Mammary epithelial cell (primary cell): ENCODE measurements around the gene MZT2B.
"Not testable (repeated sequence)": the region's sequence is repeated elsewhere in the genome, so short reads cannot be mapped to it uniquely, and the experiment has no call there.

Source experiments
- CTCF ChIP-seq, 2 donors: IDR thresholded peaks in 1 of 2; conservative IDR thresholded peaks in 1 of 2; 2 replicates each; pipeline ENCODE4 v1.5.1; 2011 to 2012; ENCODE audit warnings: inconsistent platforms in 2 of 2, low read length in 2 of 2, mild to moderate bottlenecking in 2 of 2, control low read depth in 1 of 2, low read depth in 1 of 2; ENCODE audit not compliant: insufficient read depth in 1 of 2; ENCODE audit errors: extremely low read depth in 1 of 2
- EZH2 ChIP-seq: IDR thresholded peaks from 2 replicates; pipeline ENCODE4 v1.6.1; 2012; ENCODE audit warnings: low read length, inconsistent platforms, borderline replicate concordance

- TF ChIP-seq CTCF (conservative IDR thresholded peaks at IDR 0.05 in 1 of 2, IDR thresholded peaks at IDR 0.05 in 1 of 2; ENCODE audit: extremely low read depth in 1 of 2, insufficient read depth in 1 of 2, low read depth in 1 of 2, low read length in 2 of 2); EZH2: not testable (repeated sequence)
Observed at GRCh38 chr2:130220505-130220904, 38.4 kb downstream of the MZT2B start.
